Sigmoid colon (tissue), 7 donors: ENCODE measurements around the gene SLC24A1. TPM values are rescaled to one million over a fixed set of nuclear protein-coding genes. Genes with fewer than 3 reads are reported as not detected.

Experiments
- DNase-seq: peaks from one replicate; pipeline ENCODE4 v3.0.0-alpha.2; 2019
- H3K27ac ChIP-seq, 4 donors: fragments of 200-600 bp; sonication (generic); one replicate each; pipeline ENCODE4 v1.5.1; 2016 to 2019; ENCODE audit warnings: mild to moderate bottlenecking in 1 of 4
- H3K27me3 ChIP-seq, 3 donors: fragments of 200-600 bp; sonication (generic); one replicate each; pipeline ENCODE4 v1.5.1; 2019; ENCODE audit warnings: mild to moderate bottlenecking in 1 of 3
- H3K36me3 ChIP-seq, 4 donors: fragments of 200-600 bp; sonication (generic); one replicate each; pipeline ENCODE4 v1.5.1; 2016 to 2019
- H3K4me1 ChIP-seq, 4 donors: fragments of 200-600 bp; sonication (generic); one replicate each; pipeline ENCODE4 v1.5.1; 2017 to 2019
- H3K4me3 ChIP-seq, 4 donors: fragments of 200-600 bp; sonication (generic); one replicate each; pipeline ENCODE4 v1.5.1; 2017 to 2019; ENCODE audit warnings: mild to moderate bottlenecking in 2 of 4, moderate library complexity in 1 of 4
- H3K9me3 ChIP-seq, 4 donors: fragments of 200-600 bp in 3 of 4; sonication (generic) in 3 of 4; one replicate each; pipeline versions ENCODE4 v1.5.1 to v1.6.1; 2013 to 2019
- EP300 ChIP-seq, 4 donors: sonication (generic); formaldehyde crosslinking; IDR thresholded peaks; one replicate each; pipeline ENCODE4 v1.6.1; 2017; ENCODE audit warnings: antibody characterized with exemption in 4 of 4
- POLR2A ChIP-seq, 2 donors: fragments of 450-650 bp; IDR thresholded peaks; one replicate each; pipeline ENCODE4 v1.6.1; 2016; ENCODE audit warnings: antibody characterized with exemption in 2 of 2, mild to moderate bottlenecking in 2 of 2, moderate library complexity in 2 of 2
- POLR2AphosphoS5 ChIP-seq, 4 donors: sonication (generic); formaldehyde crosslinking; IDR thresholded peaks; one replicate each; pipeline ENCODE4 v1.6.1; 2017; ENCODE audit warnings: antibody characterized with exemption in 4 of 4
- WGBS, 2 donors: extraction: QIAGEN DNeasy Blood & Tissue Kit; methylation state at CpG; one replicate each; pipeline ENCODE4 v1.1.7; 2013; 5-methylcytosine and 5-hydroxymethylcytosine counted together
- intact Hi-C: fragments of 100-400 bp; cut with DNase I; formaldehyde crosslinking; loops from one replicate; pipeline ENCODE4 v1.15.1; 2023
- polyA plus RNA-seq, 3 donors: library from polyadenylated mRNA; stranded (reverse); fragments of 200-250 nt; gene quantifications; one replicate each; pipeline ENCODE4 v1.2.3, GENCODE V29; 2013
- total RNA-seq, 4 donors: library from RNA; depleted of rRNA; stranded (reverse); fragments of >200 nt; gene quantifications; one replicate each; pipeline ENCODE4 v1.1.0, GENCODE V29; 2016
- TF ChIP-seq, protein P1 (sequence below), 4 experiments: fragments of 450-650 bp in 3 of 4; fragments of 200-600 bp in 1 of 4; IDR thresholded peaks; one replicate each; pipeline ENCODE4 v1.5.1; 2016 to 2019; ENCODE audit warnings: antibody characterized with exemption in 4 of 4, mild to moderate bottlenecking in 3 of 4, moderate library complexity in 2 of 4
- donor health status: healthy with polysubstance abuse.
- donor health status: Bipolar disorder and iron deficiency.
- donor health status: healthy.

SLC24A1 gene
- total and polyA plus RNA-seq, 7 donors = 3.3 to 6.0 (median 4.2) TPM

DNA sequence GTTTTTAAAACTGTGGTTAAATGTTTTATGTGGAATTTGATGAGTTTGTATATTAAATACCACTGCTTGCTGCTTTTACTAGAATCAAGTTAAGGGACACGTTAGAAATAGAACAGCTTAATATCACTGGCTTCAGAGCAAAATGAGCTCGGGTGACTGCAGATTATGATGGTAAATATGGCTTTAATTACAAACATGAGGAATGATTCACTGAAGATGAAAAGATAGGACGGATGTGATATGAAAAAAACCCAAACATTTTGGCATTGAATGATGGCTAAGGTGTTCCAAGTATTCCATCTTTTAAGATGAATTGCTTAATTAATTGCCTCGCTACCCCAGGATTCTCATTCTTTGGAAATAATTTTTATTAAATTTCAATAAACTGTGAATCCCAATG is 33.7 kb downstream of the SLC24A1 start:
- intact Hi-C loops = no loop called here
- WGBS, 2 donors = 85% methylated on average over 4 of the region's 4 CpGs
- no peak for TF ChIP-seq POLR2A (IDR thresholded peaks at IDR 0.05)
- TF ChIP-seq, protein P1, sequence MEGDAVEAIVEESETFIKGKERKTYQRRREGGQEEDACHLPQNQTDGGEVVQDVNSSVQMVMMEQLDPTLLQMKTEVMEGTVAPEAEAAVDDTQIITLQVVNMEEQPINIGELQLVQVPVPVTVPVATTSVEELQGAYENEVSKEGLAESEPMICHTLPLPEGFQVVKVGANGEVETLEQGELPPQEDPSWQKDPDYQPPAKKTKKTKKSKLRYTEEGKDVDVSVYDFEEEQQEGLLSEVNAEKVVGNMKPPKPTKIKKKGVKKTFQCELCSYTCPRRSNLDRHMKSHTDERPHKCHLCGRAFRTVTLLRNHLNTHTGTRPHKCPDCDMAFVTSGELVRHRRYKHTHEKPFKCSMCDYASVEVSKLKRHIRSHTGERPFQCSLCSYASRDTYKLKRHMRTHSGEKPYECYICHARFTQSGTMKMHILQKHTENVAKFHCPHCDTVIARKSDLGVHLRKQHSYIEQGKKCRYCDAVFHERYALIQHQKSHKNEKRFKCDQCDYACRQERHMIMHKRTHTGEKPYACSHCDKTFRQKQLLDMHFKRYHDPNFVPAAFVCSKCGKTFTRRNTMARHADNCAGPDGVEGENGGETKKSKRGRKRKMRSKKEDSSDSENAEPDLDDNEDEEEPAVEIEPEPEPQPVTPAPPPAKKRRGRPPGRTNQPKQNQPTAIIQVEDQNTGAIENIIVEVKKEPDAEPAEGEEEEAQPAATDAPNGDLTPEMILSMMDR (IDR thresholded peaks at IDR 0.05) = no peak
- no peak for TF ChIP-seq POLR2AphosphoS5 (IDR thresholded peaks at IDR 0.05)
- no peak for TF ChIP-seq EP300 (IDR thresholded peaks at IDR 0.05)

DNA sequence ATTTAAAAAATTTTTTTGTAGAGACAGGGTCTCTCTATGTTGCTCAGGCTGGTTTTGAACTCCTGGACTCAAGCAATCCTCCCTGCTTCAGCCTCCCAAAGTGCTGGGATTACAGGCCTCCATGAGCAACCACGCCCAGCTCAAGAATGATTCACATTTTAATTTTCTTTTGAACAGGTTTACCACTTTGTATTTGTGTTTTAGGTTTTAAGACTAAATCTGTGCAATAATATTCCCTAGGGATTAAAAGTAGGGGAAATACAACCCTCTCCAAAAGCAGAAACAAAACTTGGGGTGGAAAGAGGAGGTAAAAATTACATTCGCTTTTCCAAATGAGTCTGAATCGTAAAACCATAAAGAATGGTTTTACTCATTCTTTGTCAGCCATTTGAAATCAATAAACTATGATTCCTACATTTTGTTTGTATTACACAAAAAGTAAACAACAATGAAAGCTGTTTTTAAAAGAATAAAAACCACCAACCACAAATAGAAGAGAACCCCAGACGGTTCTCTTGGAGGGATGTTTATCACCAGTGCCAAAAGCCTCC is 37.8 kb downstream of the SLC24A1 start:
- 43 to 71% methylated on average over 4 of the region's 4 CpGs for WGBS, 2 donors
- Histone ChIP-seq H3K4me3 (no peak overlapping the region), H3K27ac (no peak overlapping the region), H3K9me3 (no peaks in the 10 kb centered on the region), H3K27me3 (no peaks in the 10 kb centered on the region), H3K4me1 (no peaks in the 10 kb centered on the region), H3K36me3 (peaks cover 0 to 91% (median 7%) of the 10 kb centered on the region in 4 donors)
- intact Hi-C loops = no loop called here
- DNase-seq = no peak
- no peak for TF ChIP-seq EP300 (IDR thresholded peaks at IDR 0.05)
- TF ChIP-seq POLR2A (IDR thresholded peaks at IDR 0.05) = no peak
- no peak for TF ChIP-seq POLR2AphosphoS5 (IDR thresholded peaks at IDR 0.05)
- TF ChIP-seq, protein P1 (IDR thresholded peaks at IDR 0.05) = no peak

More for the DNA sequence above, 33.7 kb downstream of the SLC24A1 start:
- H3K4me1 ChIP-seq = no peaks in the 10 kb centered on the region
- no peak overlapping the region for H3K27ac ChIP-seq
- DNase-seq = no peak
- H3K36me3 ChIP-seq = peaks cover 0 to 58% (median 2%) of the 10 kb centered on the region in 4 donors
- no peaks in the 10 kb centered on the region for H3K9me3 ChIP-seq
- H3K4me3 ChIP-seq = no peak overlapping the region
- no peaks in the 10 kb centered on the region for H3K27me3 ChIP-seq

DNA sequence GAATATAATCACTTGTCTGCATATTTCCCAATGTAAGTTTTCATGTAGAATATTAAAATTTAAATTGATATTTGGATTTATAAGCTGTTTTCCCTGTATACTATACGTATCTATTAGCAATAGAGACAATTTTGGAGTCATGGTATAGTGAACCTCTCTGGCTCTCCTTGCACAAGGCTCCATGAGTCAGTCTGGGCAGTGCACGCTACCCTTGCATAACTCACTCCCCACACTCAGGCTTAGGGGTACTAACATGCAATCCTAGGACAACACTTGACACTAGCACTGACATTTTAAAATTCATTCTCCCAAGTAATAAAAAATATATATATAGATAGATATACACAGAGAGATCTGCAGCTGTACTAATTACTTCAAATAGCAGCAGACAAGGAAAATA is 39.2 kb downstream of the SLC24A1 start:
- TF ChIP-seq POLR2AphosphoS5 (IDR thresholded peaks at IDR 0.05) = no peak
- Histone ChIP-seq H3K36me3 (peaks cover 0 to 97% (median 8%) of the 10 kb centered on the region in 4 donors), H3K27me3 (no peaks in the 10 kb centered on the region), H3K27ac (no peak overlapping the region), H3K4me3 (no peak overlapping the region), H3K9me3 (no peaks in the 10 kb centered on the region), H3K4me1 (no peaks in the 10 kb centered on the region)
- intact Hi-C loops = no loop called here
- WGBS, 2 donors = 89 to 95% methylated on average over 2 of the region's 2 CpGs
- no peak for DNase-seq

DNA sequence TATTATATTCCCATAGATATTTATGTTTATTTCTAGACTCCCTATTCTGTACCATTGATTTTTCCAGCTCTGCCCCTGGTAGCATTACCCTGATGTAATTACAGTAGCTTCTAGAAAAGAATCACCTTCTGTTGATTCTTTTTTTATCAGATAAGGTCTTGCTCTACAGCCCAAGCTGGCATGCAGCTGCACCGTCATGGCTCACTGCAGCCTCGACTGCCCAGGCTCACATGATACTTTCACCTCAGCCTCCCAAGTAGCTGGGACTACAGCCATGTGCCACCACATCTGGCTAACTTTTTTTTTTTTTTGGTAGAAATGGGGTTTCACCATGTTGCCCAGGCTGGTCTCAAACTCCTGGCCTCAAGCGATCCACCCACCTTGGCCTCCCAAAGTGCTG is 41.8 kb downstream of the SLC24A1 start:
- intact Hi-C loops = no loop called here
- Histone ChIP-seq H3K36me3 (peaks cover 0 to 99% (median 8%) of the 10 kb centered on the region in 4 donors), H3K27me3 (no peaks in the 10 kb centered on the region), H3K4me1 (no peaks in the 10 kb centered on the region), H3K9me3 (no peaks in the 10 kb centered on the region), H3K27ac (no peak overlapping the region), H3K4me3 (no peak overlapping the region)
- WGBS, 2 donors = 83 to 93% methylated on average over 3 of the region's 3 CpGs
- DNase-seq = no peak
- TF ChIP-seq POLR2AphosphoS5 (IDR thresholded peaks at IDR 0.05) = no peak
- no peak for TF ChIP-seq POLR2A (IDR thresholded peaks at IDR 0.05)
- no peak for TF ChIP-seq EP300 (IDR thresholded peaks at IDR 0.05)
- TF ChIP-seq, protein P1 (IDR thresholded peaks at IDR 0.05) = no peak

DNA sequence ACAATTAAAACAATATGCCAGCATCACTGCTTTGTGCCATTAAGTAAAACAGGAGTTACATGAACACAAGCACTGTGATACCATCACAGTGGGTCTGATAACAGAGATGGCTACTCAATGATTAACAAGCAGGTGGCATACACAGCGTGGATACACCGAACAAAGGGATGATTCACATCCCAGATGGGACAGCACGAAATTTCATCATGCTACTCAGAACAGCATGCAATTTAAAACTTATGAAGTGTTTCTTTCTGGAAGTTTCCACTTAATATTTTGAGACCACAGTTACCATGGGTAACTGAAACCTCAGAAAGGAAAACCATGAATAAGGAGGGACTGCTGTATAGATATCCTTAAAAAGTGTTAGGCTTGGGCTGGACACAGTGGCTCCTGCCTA is 44.5 kb downstream of the SLC24A1 start:
- TF ChIP-seq EP300 (IDR thresholded peaks at IDR 0.05) (no peak), POLR2AphosphoS5 (IDR thresholded peaks at IDR 0.05) (no peak), POLR2A (IDR thresholded peaks at IDR 0.05) (no peak)
- TF ChIP-seq, protein P1 (IDR thresholded peaks at IDR 0.05) = no peak
- no peak for DNase-seq
- peaks cover 0 to 100% (median 15%) of the 10 kb centered on the region in 4 donors for H3K36me3 ChIP-seq
- H3K27ac ChIP-seq = no peak overlapping the region
- 81 to 90% methylated on average over 3 of the region's 3 CpGs for WGBS, 2 donors
- no peaks in the 10 kb centered on the region for H3K9me3 ChIP-seq
- intact Hi-C loops = no loop called here
- H3K27me3 ChIP-seq = no peaks in the 10 kb centered on the region
- H3K4me3 ChIP-seq = no peak overlapping the region
- no peaks in the 10 kb centered on the region for H3K4me1 ChIP-seq
